Endothelial cell of umbilical vein (primary cell): ENCODE results near the gene POLR2F.

Experiments used
- CTCF ChIP-seq, 2 donors: IDR thresholded peaks; 1 replicate in 1 of 2; 2 replicates in 1 of 2; pipeline ENCODE4 v1.5.1; 2011; ENCODE audit warnings: low read length in 2 of 2, mild to moderate bottlenecking in 2 of 2, moderate library complexity in 2 of 2, control low read depth in 1 of 2, inconsistent platforms in 1 of 2, low read depth in 1 of 2; ENCODE audit not compliant: insufficient read depth in 1 of 2; ENCODE audit errors: extremely low read depth in 1 of 2
- EZH2 ChIP-seq: IDR thresholded peaks from 2 replicates; pipeline ENCODE4 v1.6.1; 2012; ENCODE audit warnings: borderline replicate concordance, low read depth, mild to moderate bottlenecking, moderate library complexity, low read length, inconsistent platforms; ENCODE audit not compliant: severe bottlenecking
- FOS ChIP-seq: IDR thresholded peaks from 2 replicates; pipeline ENCODE4 v1.6.1; 2011; ENCODE audit warnings: mild to moderate bottlenecking, low read length, moderate library complexity, borderline replicate concordance; ENCODE audit not compliant: insufficient read depth
- GATA2 ChIP-seq: IDR thresholded peaks from 2 replicates; pipeline ENCODE4 v1.7.0; 2011; ENCODE audit warnings: low read depth, mild to moderate bottlenecking, moderate library complexity, mixed read lengths, low read length; ENCODE audit not compliant: insufficient read length, insufficient read depth
- JUN ChIP-seq: IDR thresholded peaks from 2 replicates; pipeline ENCODE4 v1.6.1; 2011; ENCODE audit warnings: borderline replicate concordance, low read depth; ENCODE audit not compliant: insufficient read length, insufficient read depth
- MYC ChIP-seq: IDR thresholded peaks from one replicate; pipeline ENCODE4 v1.6.1; 2011; ENCODE audit warnings: mild to moderate bottlenecking, low read depth, low read length
- POLR2A ChIP-seq: IDR thresholded peaks from 2 replicates; pipeline ENCODE4 v1.6.1; 2012; ENCODE audit warnings: low read depth, mild to moderate bottlenecking, control low read depth, low read length
- POLR2AphosphoS5 ChIP-seq: IDR thresholded peaks from 2 replicates; pipeline ENCODE4 v1.6.1; 2012; ENCODE audit warnings: low read depth, mild to moderate bottlenecking, control low read depth, low read length, moderate library complexity; ENCODE audit not compliant: insufficient read depth
- TF ChIP-seq, protein P1 (sequence below): IDR thresholded peaks from 2 replicates; pipeline ENCODE4 v1.6.1; 2011; ENCODE audit not compliant: insufficient read depth, insufficient read length

- TF ChIP-seq POLR2A, result no peak
- TF ChIP-seq EZH2, result no peak
- TF ChIP-seq POLR2AphosphoS5, result no peak
- TF ChIP-seq CTCF (IDR thresholded peaks at IDR 0.05; ENCODE audit: extremely low read depth in 1 of 2, insufficient read depth in 1 of 2, low read depth in 1 of 2, low read length in 2 of 2), result no peak
- TF ChIP-seq GATA2, result no peak
- TF ChIP-seq, protein P1, sequence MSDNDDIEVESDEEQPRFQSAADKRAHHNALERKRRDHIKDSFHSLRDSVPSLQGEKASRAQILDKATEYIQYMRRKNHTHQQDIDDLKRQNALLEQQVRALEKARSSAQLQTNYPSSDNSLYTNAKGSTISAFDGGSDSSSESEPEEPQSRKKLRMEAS, result no peak
- no peak for TF ChIP-seq MYC
- no peak for TF ChIP-seq JUN
- TF ChIP-seq FOS, result no peak
Measured at GRCh38 chr22:37923927-37924326, 29.6 kb upstream of the POLR2F start.
